A549 (cell line): Measurements from ENCODE around the gene OPHN1.

ENCODE experiments used
- BHLHE40 ChIP-seq: IDR thresholded peaks from 2 replicates; pipeline ENCODE4 v1.6.1; 2012; ENCODE audit warnings: low read depth, low read length, inconsistent platforms
- CTCF ChIP-seq: fragments of >200 bp; sonication (Bioruptor Twin); formaldehyde crosslinking; IDR thresholded peaks from 3 replicates; pipeline ENCODE4 v1.5.1; 2016
- EHMT2 ChIP-seq: fragments of 200-600 bp; sonication (generic); IDR thresholded peaks from 2 replicates; pipeline ENCODE4 v1.6.1; 2016; ENCODE audit warnings: antibody characterized with exemption, low read depth, mild to moderate bottlenecking, moderate library complexity
- EP300 ChIP-seq, 2 experiments: fragments of >200 bp; sonication (Bioruptor Twin); formaldehyde crosslinking; IDR thresholded peaks; 2 replicates in 1 of 2; 3 replicates in 1 of 2; pipeline ENCODE4 v1.6.1; 2016 to 2017
- GATA3 ChIP-seq: IDR thresholded peaks from 2 replicates; pipeline ENCODE4 v1.6.1; 2012; ENCODE audit warnings: borderline replicate concordance
- MYC ChIP-seq: IDR thresholded peaks from 2 replicates; pipeline ENCODE4 v1.6.1; 2012; ENCODE audit warnings: mild to moderate bottlenecking, inconsistent platforms, low read length, improper control_type of control experiment, borderline replicate concordance
- NR3C1 ChIP-seq: fragments of >200 bp; sonication (Bioruptor Twin); formaldehyde crosslinking; IDR thresholded peaks from 3 replicates; pipeline ENCODE4 v1.6.1; 2017
- POLR2A ChIP-seq: IDR thresholded peaks from 2 replicates; pipeline ENCODE4 v1.6.1; 2012; ENCODE audit warnings: mild to moderate bottlenecking, low read length
- REST ChIP-seq: fragments of 200-600 bp; sonication (generic); IDR thresholded peaks from 2 replicates; pipeline ENCODE4 v1.6.1; 2016; ENCODE audit warnings: antibody characterized with exemption, mild to moderate bottlenecking, moderate library complexity
- SMC3 ChIP-seq: fragments of >200 bp; sonication (Bioruptor Twin); formaldehyde crosslinking; IDR thresholded peaks from 3 replicates; pipeline ENCODE4 v1.6.1; 2018; ENCODE audit warnings: inconsistent platforms
- SREBF2 ChIP-seq: fragments of 450-650 bp; IDR thresholded peaks from 2 replicates; pipeline ENCODE4 v1.6.1; 2014; ENCODE audit warnings: mild to moderate bottlenecking, moderate library complexity
- TP53 ChIP-seq: fragments of 250-450 bp; sonication (Bioruptor Pico); IDR thresholded peaks from 2 replicates; pipeline ENCODE4 v1.5.0; 2021; ENCODE audit warnings: mild to moderate bottlenecking, moderate library complexity

- TF ChIP-seq EP300 (IDR thresholded peaks at IDR 0.05) (no peak), CTCF (no peak), GATA3 (no peak), TP53 (no peak), POLR2A (no peak), NR3C1 (no peak), SREBF2 (no peak), REST (no peak), SMC3 (no peak), EHMT2 (no peak), BHLHE40 (no peak), MYC (no peak)
These were observed 183.9 kb downstream of the OPHN1 start for GRCh38 chrX:68249401-68249831.
